Activated CD4-positive, alpha-beta T cell treated with anti-CD3 and anti-CD28 coated beads, Interleukin-2, amount 10 ng/mL, durations not matched to agents 7 days and 5 days (primary cell): ENCODE results near the gene TRIL. TPM values are rescaled to one million over a fixed set of nuclear protein-coding genes. Genes with fewer than 3 reads are reported as not detected.

Experiments
- CTCF ChIA-PET: fragments of 350-600 bp; sonication (Branson Sonifier 250); formaldehyde crosslinking; loops from one replicate; lab custom pipeline; 2021; ENCODE audit warnings: antibody characterized with exemption; lab: Charles Lee
- POLR2A ChIA-PET: fragments of 350-600 bp; sonication (Branson Sonifier 250); formaldehyde crosslinking; loops from one replicate; lab custom pipeline; 2021; ENCODE audit warnings: antibody characterized with exemption; lab: Charles Lee
- DNase-seq: peaks from one replicate; pipeline ENCODE4 v3.0.0-alpha.2; 2020
- H3K27ac Mint-ChIP-seq: one replicate; pipeline ENCODE4 v1.8.0; 2021; ENCODE audit warnings: mild to moderate bottlenecking, moderate library complexity, mixed read lengths
- H3K27me3 Mint-ChIP-seq: one replicate; pipeline ENCODE4 v1.8.0; 2021; ENCODE audit warnings: mixed read lengths
- H3K36me3 Mint-ChIP-seq: one replicate; pipeline ENCODE4 v1.8.0; 2021; ENCODE audit warnings: low read depth, mixed read lengths
- H3K4me1 Mint-ChIP-seq: one replicate; pipeline ENCODE4 v1.8.0; 2021; ENCODE audit warnings: mixed read lengths
- H3K4me3 Mint-ChIP-seq: one replicate; pipeline ENCODE4 v1.8.0; 2021; ENCODE audit warnings: mild to moderate bottlenecking, moderate library complexity, mixed read lengths
- H3K9me3 Mint-ChIP-seq: one replicate; pipeline ENCODE4 v1.8.0; 2021; ENCODE audit warnings: mixed read lengths
- total RNA-seq, 2 experiments: library from RNA; stranded (reverse); gene quantifications; one replicate each; pipeline ENCODE4 v1.2.3, GENCODE V29; 2021

TRIL gene
- total RNA-seq, 2 experiments from 2014 or later = not detected

- no peaks in the 10 kb centered on the region for H3K27me3 Mint-ChIP-seq
- ChIA-PET POLR2A (no interaction called here), CTCF (no interaction called here)
- H3K4me3 Mint-ChIP-seq = no peak overlapping the region
- H3K4me1 Mint-ChIP-seq = no peaks in the 10 kb centered on the region
- no peaks in the 10 kb centered on the region for H3K9me3 Mint-ChIP-seq
- no peaks in the 10 kb centered on the region for H3K36me3 Mint-ChIP-seq
- H3K27ac Mint-ChIP-seq = no peak overlapping the region
- no peak for DNase-seq
Observed at GRCh38 chr7:28990200-28990960, 32.2 kb upstream of the TRIL start.

- ChIA-PET CTCF (no interaction called here), POLR2A (no interaction called here)
- Mint-ChIP-seq H3K27me3 (no peaks in the 10 kb centered on the region), H3K9me3 (no peaks in the 10 kb centered on the region), H3K36me3 (no peaks in the 10 kb centered on the region), H3K4me1 (no peaks in the 10 kb centered on the region), H3K4me3 (no peak overlapping the region), H3K27ac (no peak overlapping the region)
- no peak for DNase-seq
Observed at GRCh38 chr7:28989211-28989980, 31.3 kb upstream of the TRIL start.

DNA sequence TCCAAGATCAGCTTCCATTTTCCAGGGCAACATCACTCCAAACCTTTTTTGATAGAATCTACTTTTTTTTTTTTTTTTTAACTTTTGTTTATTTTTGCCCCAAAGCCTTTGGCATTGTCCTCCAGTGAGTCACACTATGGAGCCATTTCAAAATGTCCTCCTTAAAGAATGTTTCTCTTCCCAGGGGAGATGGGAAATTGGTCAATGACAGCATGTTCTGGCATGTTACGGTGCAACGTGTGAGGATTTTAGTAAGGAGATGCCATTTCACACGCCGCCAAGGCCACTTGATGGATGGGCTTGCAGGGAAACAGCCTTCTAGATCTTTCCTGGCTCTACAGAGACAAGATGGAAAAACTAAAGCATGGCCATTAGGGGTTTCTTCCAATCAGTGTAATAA is 30.7 kb upstream of the TRIL start:
- Mint-ChIP-seq H3K27me3 (no peaks in the 10 kb centered on the region), H3K4me3 (no peak overlapping the region), H3K9me3 (no peaks in the 10 kb centered on the region), H3K4me1 (no peaks in the 10 kb centered on the region), H3K36me3 (no peaks in the 10 kb centered on the region), H3K27ac (no peak overlapping the region)
- ChIA-PET CTCF (no interaction called here), POLR2A (no interaction called here)
- no peak for DNase-seq

GRCh38 chr7:28988091-28988490 is 30.0 kb upstream of the TRIL start:
- Mint-ChIP-seq H3K4me1 (no peaks in the 10 kb centered on the region), H3K36me3 (no peaks in the 10 kb centered on the region), H3K9me3 (no peaks in the 10 kb centered on the region), H3K4me3 (no peak overlapping the region), H3K27me3 (peaks cover 3% of the 10 kb centered on the region), H3K27ac (no peak overlapping the region)
- ChIA-PET CTCF (no interaction called here), POLR2A (no interaction called here)
- DNase-seq = no peak

GRCh38 chr7:28986765-28987110 is 28.6 kb upstream of the TRIL start:
- no peak for DNase-seq
- ChIA-PET POLR2A (no interaction called here), CTCF (no interaction called here)
- no peaks in the 10 kb centered on the region for H3K9me3 Mint-ChIP-seq
- no peaks in the 10 kb centered on the region for H3K4me1 Mint-ChIP-seq
- H3K27ac Mint-ChIP-seq = no peak overlapping the region
- no peaks in the 10 kb centered on the region for H3K36me3 Mint-ChIP-seq
- peaks cover 3% of the 10 kb centered on the region for H3K27me3 Mint-ChIP-seq
- H3K4me3 Mint-ChIP-seq = no peak overlapping the region

DNA sequence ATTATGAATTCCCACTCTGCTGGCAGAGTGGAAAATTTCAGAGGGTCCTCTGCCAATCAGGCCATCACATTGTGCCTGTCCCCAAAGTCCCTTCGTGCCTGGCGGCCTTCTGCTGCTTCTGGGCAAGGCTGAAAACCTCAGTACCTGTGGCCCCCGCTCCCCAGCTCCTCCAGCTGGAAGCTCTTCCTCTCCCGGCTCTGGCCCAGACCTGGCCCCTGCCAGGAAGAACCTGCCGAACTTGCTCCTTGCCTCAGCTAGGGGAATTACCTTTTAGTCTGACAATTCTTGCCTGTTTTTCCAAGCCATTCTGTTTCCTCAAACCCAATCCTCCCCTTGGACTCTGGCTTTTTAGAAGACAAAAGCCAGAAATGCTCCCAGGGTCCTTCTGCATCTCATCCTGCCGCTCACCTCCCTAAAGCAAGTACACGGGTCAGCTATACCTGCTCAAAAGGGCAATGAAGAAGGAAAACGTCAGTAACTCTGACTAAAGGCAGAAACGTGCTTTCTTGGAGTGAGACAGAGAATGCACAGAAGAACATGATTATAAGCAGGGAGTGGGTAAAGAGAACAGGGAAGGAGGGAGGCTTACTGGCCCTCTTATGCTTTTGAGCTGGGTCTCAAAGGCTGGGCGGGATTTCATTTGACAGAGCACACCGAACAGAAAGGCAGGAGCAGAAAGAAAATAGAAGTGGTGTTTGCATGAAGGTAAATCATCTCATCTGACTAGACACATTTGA is 28.1 kb upstream of the TRIL start:
- no peaks in the 10 kb centered on the region for H3K4me1 Mint-ChIP-seq
- no peak overlapping the region for H3K4me3 Mint-ChIP-seq
- peaks cover 3% of the 10 kb centered on the region for H3K27me3 Mint-ChIP-seq
- DNase-seq = no peak
- ChIA-PET CTCF (no interaction called here), POLR2A (no interaction called here)
- no peaks in the 10 kb centered on the region for H3K9me3 Mint-ChIP-seq
- no peaks in the 10 kb centered on the region for H3K36me3 Mint-ChIP-seq
- no peak overlapping the region for H3K27ac Mint-ChIP-seq

DNA sequence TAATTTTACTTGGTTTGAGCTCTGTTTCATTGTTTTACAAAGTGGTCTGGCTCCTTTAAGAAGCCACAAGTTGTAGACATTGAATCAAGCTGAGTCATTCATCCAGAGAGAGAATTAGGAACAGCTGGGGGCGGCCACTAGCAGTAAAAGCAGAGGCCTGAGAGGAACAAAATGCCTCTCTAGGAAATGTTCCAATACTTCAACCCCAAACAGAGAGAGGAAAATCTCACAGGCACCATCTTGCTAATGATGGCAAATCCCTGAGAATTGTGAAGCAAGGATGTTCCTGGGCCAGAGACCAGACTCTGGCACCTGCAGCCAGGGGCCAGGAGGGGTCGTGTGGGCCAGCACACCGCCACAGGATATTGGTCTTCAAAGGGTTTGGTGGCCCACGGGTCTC is 26.5 kb upstream of the TRIL start:
- POLR2A ChIA-PET = no interaction called here
- Mint-ChIP-seq H3K4me1 (no peaks in the 10 kb centered on the region), H3K9me3 (no peaks in the 10 kb centered on the region), H3K4me3 (no peak overlapping the region), H3K27me3 (peaks cover 5% of the 10 kb centered on the region), H3K36me3 (no peaks in the 10 kb centered on the region), H3K27ac (no peak overlapping the region)
- no peak for DNase-seq
- CTCF ChIA-PET = no interaction called here

GRCh38 chr7:28984217-28984616 is 26.1 kb upstream of the TRIL start:
- Mint-ChIP-seq H3K9me3 (no peaks in the 10 kb centered on the region), H3K27me3 (peaks cover 5% of the 10 kb centered on the region), H3K36me3 (no peaks in the 10 kb centered on the region), H3K4me1 (no peaks in the 10 kb centered on the region), H3K27ac (no peak overlapping the region), H3K4me3 (no peak overlapping the region)
- CTCF ChIA-PET = no interaction called here
- no peak for DNase-seq
- POLR2A ChIA-PET = no interaction called here

GRCh38 chr7:28983396-28984190 is 25.5 kb upstream of the TRIL start:
- Mint-ChIP-seq H3K4me1 (no peaks in the 10 kb centered on the region), H3K36me3 (no peaks in the 10 kb centered on the region), H3K27me3 (peaks cover 5% of the 10 kb centered on the region), H3K27ac (no peak overlapping the region), H3K4me3 (no peak overlapping the region), H3K9me3 (no peaks in the 10 kb centered on the region)
- DNase-seq = no peak
- ChIA-PET POLR2A (no interaction called here), CTCF (interaction anchor here (0.5 kb wide), 1 partner anchor 200 kb away, joined by 4 read pairs; no protein-coding TSS in a partner anchor)

- ChIA-PET CTCF (interaction anchor here (1.1 kb wide), 1 partner anchor 27 kb away, joined by 4 read pairs; no protein-coding TSS in a partner anchor), POLR2A (interaction anchor here (0.7 kb wide), 1 partner anchor 116 kb away, joined by 3 read pairs; no protein-coding TSS in a partner anchor)
- Mint-ChIP-seq H3K4me3 (no peak overlapping the region), H3K4me1 (no peaks in the 10 kb centered on the region), H3K27me3 (peaks cover 5% of the 10 kb centered on the region), H3K27ac (no peak overlapping the region), H3K36me3 (no peaks in the 10 kb centered on the region), H3K9me3 (no peaks in the 10 kb centered on the region)
- no peak for DNase-seq
Observed at GRCh38 chr7:28981161-28981465, 23.0 kb upstream of the TRIL start.

GRCh38 chr7:28980451-28981160 is 22.5 kb upstream of the TRIL start:
- Mint-ChIP-seq H3K27me3 (peaks cover 5% of the 10 kb centered on the region), H3K4me1 (no peaks in the 10 kb centered on the region), H3K9me3 (no peaks in the 10 kb centered on the region), H3K36me3 (no peaks in the 10 kb centered on the region), H3K27ac (no peak overlapping the region), H3K4me3 (no peak overlapping the region)
- ChIA-PET POLR2A (no interaction called here), CTCF (interaction anchor here (0.6 to 1.1 kb wide), 2 partner anchors 28 to 163 kb away, joined by 3 to 4 read pairs; no protein-coding TSS in a partner anchor)
- DNase-seq = no peak

GRCh38 chr7:28979776-28980175 is 21.6 kb upstream of the TRIL start:
- POLR2A ChIA-PET = no interaction called here

More at GRCh38 chr7:28979776-28980175, 21.6 kb upstream of the TRIL start:
- H3K9me3 Mint-ChIP-seq = no peaks in the 10 kb centered on the region
- H3K36me3 Mint-ChIP-seq = no peaks in the 10 kb centered on the region
- no peaks in the 10 kb centered on the region for H3K4me1 Mint-ChIP-seq
- no peak overlapping the region for H3K27ac Mint-ChIP-seq
- peaks cover 5% of the 10 kb centered on the region for H3K27me3 Mint-ChIP-seq
- CTCF ChIA-PET = no interaction called here
- H3K4me3 Mint-ChIP-seq = no peak overlapping the region
- no peak for DNase-seq
